ENCODE results near the gene FUT8.

FUT8 gene

DNA sequence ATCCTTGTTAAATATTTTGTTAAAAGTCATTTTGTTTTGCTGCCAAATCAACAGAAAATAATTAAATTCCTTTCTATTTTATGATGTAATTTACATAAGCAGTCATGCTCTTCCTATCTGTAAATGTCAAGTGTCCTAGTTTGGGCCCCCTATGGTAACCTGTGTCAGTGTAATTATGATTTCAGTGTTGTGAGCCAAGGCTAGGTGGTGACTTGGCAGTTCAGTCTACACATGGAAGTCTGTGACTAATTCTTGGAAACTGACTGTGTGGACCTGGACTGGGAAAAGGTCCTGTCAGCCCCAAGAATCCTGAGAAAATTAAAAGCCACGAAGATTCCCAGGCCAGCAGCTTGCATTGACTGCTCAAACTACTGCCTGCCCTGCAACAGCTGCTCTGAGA, 371.0 kb downstream of the FUT8 start:
- DNase-seq = no peak

DNA sequence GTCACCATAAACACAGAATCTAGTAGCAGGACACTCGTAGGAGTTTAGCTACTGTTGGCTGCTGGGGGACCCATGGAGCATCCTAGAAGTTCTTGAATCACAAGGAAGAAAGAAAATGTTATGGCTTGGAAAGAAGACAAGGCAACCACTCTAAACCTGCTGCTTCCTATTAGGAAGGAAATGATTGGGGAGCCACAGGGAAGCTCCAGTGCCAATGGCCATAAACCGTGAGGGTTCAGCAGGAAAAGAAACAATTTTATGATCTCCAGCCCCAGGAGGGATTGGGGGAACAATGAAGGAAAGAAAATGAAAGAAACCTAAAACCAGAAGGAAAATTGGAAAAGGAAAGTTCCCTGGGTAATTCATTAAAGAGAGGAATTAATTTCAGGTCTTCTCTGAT, 372.0 kb downstream of the FUT8 start:
- DNase-seq = no peak

DNA sequence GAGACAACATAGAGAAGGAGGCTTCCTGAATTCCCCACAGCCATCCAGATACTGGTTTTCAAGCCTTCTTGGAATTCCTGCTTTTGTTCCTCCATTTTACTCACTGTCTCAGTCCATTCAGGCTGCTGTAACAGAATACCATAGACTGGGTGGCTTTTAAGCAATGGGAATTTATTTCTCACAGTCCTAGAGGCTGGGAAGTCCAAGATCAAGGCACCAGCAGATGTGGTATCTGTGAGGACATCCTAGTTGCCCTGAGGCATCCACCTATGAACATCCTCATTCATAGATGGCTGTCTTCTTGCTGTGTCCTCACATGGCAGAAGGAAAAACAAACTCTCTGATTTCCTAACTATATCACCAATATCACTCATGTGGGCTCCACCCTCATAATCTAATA, 374.9 kb downstream of the FUT8 start:
- DNase-seq = no peak

DNA sequence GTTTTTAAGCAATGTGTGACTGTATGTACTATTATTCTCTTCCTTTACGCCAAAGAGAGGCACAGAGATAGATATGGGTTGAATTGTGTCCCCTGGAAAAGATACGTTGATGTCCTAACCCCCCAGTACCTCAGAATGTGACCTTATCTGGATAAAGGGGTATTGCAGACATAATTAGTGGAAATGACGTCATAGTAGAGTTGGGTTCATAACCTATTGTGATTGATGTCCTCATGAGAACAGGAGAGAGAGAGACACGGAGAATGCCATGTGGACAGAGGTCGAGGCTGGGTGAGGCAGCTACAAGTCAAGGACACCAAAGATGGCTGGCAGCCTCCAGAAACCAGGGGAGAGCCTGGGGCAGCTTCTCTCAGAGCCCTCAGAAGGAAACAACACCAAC, 376.3 kb downstream of the FUT8 start:
- no peak for DNase-seq

DNA sequence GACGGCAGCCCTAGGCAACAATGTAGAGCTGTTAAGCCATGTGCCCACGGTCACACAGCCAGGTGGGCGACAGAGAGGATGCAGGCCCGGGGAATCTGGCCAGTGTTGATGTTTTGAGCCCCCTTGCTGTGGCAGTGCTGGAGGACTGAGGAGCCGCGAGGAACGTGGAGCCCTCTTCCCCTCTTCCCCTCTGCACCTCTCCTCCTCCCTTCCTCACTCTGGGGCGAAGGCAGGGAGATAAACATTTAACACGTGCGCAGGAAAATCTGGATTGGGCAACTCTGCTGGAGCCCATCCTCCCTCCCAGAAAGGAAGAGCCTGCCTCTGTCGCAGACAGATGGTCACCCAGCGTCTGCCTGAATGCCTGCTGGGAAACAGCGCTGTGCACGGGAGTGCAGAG, 376.8 kb downstream of the FUT8 start:
- no peak for DNase-seq

DNA sequence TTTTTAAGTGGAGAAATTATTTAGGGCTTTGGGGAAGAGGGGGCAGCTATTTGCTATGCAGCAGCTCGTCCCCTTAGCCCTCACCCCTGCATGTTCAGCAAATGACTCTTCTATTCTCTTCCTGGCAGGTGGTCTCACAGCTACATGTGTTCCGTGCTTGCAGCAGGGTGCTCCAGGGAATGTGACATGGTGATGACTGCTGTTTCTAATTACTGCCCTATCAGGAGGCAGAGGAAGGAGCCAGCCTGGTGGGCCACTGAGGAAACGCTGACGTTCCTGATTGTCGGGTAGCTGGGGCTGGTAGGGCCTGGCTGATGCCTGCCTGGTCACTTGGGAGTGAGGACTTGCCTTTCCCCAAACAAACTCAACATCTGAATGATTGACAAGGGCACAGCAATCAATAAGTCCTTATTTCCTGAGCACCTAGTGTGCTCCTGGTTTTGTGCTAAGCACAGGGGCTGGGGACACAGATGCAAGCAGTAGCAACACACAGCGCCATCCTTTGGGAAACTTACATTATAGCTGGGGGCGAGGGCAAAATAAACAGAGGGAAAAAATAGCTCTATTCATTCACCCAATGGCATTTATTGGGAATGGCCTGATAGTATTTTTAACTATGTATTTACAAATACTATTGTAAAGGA, 377.8 kb downstream of the FUT8 start:
- no peak for DNase-seq

DNA sequence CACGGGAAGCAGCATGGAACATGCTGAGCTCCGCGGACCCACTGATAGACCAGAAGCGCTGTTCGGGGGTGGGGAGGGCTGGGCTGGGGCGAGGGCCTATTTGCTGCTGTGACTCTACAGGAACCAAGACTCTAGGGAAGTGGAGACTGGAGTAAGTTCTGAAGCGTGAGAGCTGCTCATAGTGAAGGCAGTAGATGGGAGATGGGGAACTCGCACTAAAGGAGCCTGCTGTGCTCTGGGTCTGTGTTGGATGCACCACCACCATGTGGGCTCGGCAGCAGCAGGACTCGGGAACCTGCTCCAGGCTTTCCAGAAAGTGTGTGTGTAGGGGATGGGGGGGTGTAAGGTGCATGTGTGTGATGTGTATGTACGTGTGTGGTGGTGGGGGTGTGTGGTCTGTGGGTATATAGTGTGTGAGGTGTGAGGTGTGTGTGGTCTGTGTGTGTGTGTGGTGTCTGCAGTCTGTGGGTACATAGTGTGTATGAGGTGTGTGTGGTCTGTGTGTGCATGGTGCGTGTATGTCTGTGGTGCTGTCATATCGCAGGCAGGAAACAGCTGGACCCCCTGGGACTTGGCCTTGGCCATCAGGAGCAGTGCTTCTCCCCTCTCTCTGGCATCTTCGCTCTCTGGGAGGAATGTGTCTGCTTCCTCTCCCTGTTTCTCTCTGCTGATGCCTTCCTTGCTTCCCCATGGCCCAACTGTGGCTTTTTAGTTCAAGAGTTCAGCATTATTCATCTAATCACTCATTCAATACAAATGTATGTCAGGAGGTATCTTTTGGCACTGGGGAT, 378.9 kb downstream of the FUT8 start:
- DNase-seq = no peak

DNA sequence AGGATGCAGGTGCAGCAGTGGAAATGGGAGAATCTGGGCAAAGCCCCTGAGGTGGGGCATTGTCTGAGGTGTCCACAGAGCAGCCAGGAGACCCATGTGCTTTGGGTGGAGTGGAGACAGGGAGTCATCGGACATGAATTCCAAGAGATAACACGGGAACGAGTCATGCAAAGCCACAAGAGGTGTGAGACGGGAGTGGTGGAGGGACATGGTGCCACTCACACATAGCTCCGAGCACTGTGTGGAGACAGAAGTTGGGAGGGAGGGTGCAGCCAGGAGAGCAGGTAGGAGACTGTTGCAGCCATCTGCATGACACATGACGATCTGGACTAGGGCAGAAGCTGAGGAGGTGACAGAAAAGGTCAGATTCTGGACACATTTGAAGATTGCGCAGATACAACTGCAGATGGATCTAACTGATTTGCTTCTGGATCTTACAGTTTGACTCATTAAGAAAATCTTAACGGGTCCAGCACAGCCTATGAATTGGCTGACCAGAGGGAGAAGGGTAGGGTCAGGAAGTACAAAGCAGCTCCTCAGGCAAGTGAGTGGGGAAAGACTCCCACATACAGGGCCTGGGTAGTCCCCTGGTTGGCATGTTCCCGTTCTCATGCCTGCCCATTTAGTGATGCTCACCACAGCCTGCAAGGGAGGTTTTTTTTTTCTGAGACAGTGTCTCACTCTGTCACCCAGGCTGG, 379.8 kb downstream of the FUT8 start:
- DNase-seq = no peak
